NB4 (cell line): Measurements from ENCODE around the gene TUBA1B.

Source experiments
- CTCF ChIP-seq: IDR thresholded peaks from one replicate; pipeline ENCODE4 v1.5.1; 2012; ENCODE audit warnings: low read depth, low read length
- POLR2A ChIP-seq: IDR thresholded peaks from 2 replicates; pipeline ENCODE4 v1.6.1; 2011; ENCODE audit warnings: mild to moderate bottlenecking; ENCODE audit not compliant: insufficient read length; ENCODE audit errors: extremely low read depth

- TF ChIP-seq POLR2A (peak; percentile 56), CTCF (peak; percentile 49)
Observed at GRCh38 chr12:49110464-49111155, 20.6 kb downstream of the TUBA1B start, which contains the start of gene LMBR1L.
